ENCODE data around the gene KANK2.
"Not testable (repeated sequence)": the region's sequence is repeated elsewhere in the genome, so short reads cannot be mapped to it uniquely, and the experiment has no call there.

DNA sequence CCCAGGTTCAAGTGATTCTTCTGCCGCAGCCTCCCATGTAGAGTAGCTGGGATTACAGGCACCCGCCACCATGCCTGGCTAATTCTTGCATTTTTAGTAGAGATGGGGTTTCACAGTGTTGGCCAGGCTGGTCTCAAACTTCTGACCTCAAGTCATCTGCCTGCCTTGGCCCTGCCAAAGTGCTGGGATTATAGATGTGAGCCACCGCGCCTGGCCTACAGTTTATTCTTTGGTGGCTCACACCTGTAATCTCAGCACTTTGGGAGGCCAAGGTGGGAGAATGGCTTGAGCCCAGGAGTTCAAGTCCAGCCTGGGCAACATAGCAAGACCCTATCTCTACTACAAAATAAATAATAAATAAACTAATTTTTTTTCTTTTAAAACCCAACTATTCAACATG is 73.2 kb downstream of the KANK2 start:
- TF ChIP-seq CTCF (IDR thresholded peaks at IDR 0.05); ZFX (IDR thresholded peaks at IDR 0.05; ENCODE audit: borderline replicate concordance): not testable (repeated sequence)

All from 22Rv1 (cell line).